SK-N-SH treated with all-trans-retinoic acid at 6 μM for 48 hours (cell line): ENCODE measurements around the gene B3GALT6.

Experiments
- ATAC-seq: fragments of 200-7000 bp; cut with Tn5 transposase; 3 replicates; pipeline ENCODE4 v1.9.1; 2020; ENCODE audit warnings: mild to moderate bottlenecking, moderate library complexity
- ARNTL ChIP-seq: fragments of 450-650 bp; formaldehyde crosslinking; IDR thresholded peaks from 2 replicates; pipeline ENCODE4 v1.5.0; 2020; ENCODE audit warnings: low read depth, mild to moderate bottlenecking, moderate library complexity, borderline replicate concordance
- BACH2 ChIP-seq: fragments of 250-450 bp; sonication (Bioruptor Pico); IDR thresholded peaks from 2 replicates; pipeline ENCODE4 v1.9.0; 2021; ENCODE audit warnings: mild to moderate bottlenecking, borderline replicate concordance
- CSDC2 ChIP-seq: fragments of 250-450 bp; sonication (Bioruptor Pico); IDR thresholded peaks from 2 replicates; pipeline ENCODE4 v1.5.0; 2020; ENCODE audit warnings: mild to moderate bottlenecking, moderate library complexity
- ESRRG ChIP-seq: fragments of 250-450 bp; sonication (Bioruptor Pico); IDR thresholded peaks from 2 replicates; pipeline ENCODE4 v1.6.1; 2021; ENCODE audit warnings: mild to moderate bottlenecking
- OSR1 ChIP-seq: fragments of 250-450 bp; sonication (Bioruptor Pico); IDR thresholded peaks from 2 replicates; pipeline ENCODE4 v1.8.0; 2022; ENCODE audit warnings: moderate library complexity, mild to moderate bottlenecking, inconsistent platforms
- RARB ChIP-seq: fragments of 250-450 bp; sonication (Bioruptor Pico); IDR thresholded peaks from 2 replicates; pipeline ENCODE4 v1.8.0; 2021; ENCODE audit warnings: mild to moderate bottlenecking, moderate library complexity
- SNAI2 ChIP-seq: fragments of 250-450 bp; sonication (Bioruptor Pico); IDR thresholded peaks from 2 replicates; pipeline ENCODE4 v1.5.0; 2020; ENCODE audit warnings: mild to moderate bottlenecking, moderate library complexity
- TCF4 ChIP-seq: fragments of 250-450 bp; sonication (Bioruptor Pico); IDR thresholded peaks from 2 replicates; pipeline ENCODE4 v1.8.0; 2021; ENCODE audit warnings: mild to moderate bottlenecking, moderate library complexity, borderline replicate concordance
- TOX ChIP-seq: fragments of 250-450 bp; sonication (Bioruptor Pico); IDR thresholded peaks from 2 replicates; pipeline ENCODE4 v1.8.0; 2021; ENCODE audit warnings: mild to moderate bottlenecking, moderate library complexity, borderline replicate concordance
- ZFP3 ChIP-seq: fragments of 250-450 bp; sonication (Bioruptor Pico); IDR thresholded peaks from 2 replicates; pipeline ENCODE4 v1.5.0; 2020; ENCODE audit warnings: mild to moderate bottlenecking, moderate library complexity
- ZFP30 ChIP-seq: fragments of 450-650 bp; formaldehyde crosslinking; IDR thresholded peaks from 2 replicates; pipeline ENCODE4 v1.5.0; 2022; ENCODE audit warnings: mild to moderate bottlenecking, moderate library complexity
- ZNF565 ChIP-seq: fragments of 450-650 bp; formaldehyde crosslinking; conservative IDR thresholded peaks from 2 replicates; pipeline ENCODE4 v1.5.0; 2020; ENCODE audit warnings: low read depth, mild to moderate bottlenecking, moderate library complexity
- ZNF70 ChIP-seq: fragments of 450-650 bp; formaldehyde crosslinking; IDR thresholded peaks from 2 replicates; pipeline ENCODE4 v1.5.0; 2020; ENCODE audit warnings: mild to moderate bottlenecking, moderate library complexity
- ZNF8 ChIP-seq: fragments of 450-650 bp; formaldehyde crosslinking; IDR thresholded peaks from 2 replicates; pipeline ENCODE4 v1.5.0; 2020; ENCODE audit warnings: mild to moderate bottlenecking, moderate library complexity
- TF ChIP-seq, protein P1 (sequence below): fragments of 250-450 bp; sonication (Bioruptor Pico); IDR thresholded peaks from 2 replicates; pipeline ENCODE4 v1.8.0; 2021; ENCODE audit warnings: low read depth, mild to moderate bottlenecking, moderate library complexity, borderline replicate concordance
- TF ChIP-seq, protein P2 (sequence below): fragments of 250-450 bp; sonication (Bioruptor Pico); IDR thresholded peaks from 2 replicates; pipeline ENCODE4 v1.5.1; 2020; ENCODE audit warnings: low read depth, mild to moderate bottlenecking, moderate library complexity
- TF ChIP-seq, protein P3 (sequence below): fragments of 250-450 bp; sonication (Bioruptor Pico); IDR thresholded peaks from 2 replicates; pipeline ENCODE4 v1.8.0; 2020; ENCODE audit warnings: mild to moderate bottlenecking, moderate library complexity, borderline replicate concordance
- TF ChIP-seq, protein P4 (sequence below): fragments of 250-450 bp; sonication (Bioruptor Pico); IDR thresholded peaks from 2 replicates; pipeline ENCODE4 v1.5.1; 2021; ENCODE audit warnings: mild to moderate bottlenecking, moderate library complexity
- TF ChIP-seq, protein P5 (sequence below): fragments of 250-450 bp; sonication (Bioruptor Pico); IDR thresholded peaks from 2 replicates; pipeline ENCODE4 v1.5.0; 2020; ENCODE audit warnings: mild to moderate bottlenecking, moderate library complexity

Gene B3GALT6

DNA sequence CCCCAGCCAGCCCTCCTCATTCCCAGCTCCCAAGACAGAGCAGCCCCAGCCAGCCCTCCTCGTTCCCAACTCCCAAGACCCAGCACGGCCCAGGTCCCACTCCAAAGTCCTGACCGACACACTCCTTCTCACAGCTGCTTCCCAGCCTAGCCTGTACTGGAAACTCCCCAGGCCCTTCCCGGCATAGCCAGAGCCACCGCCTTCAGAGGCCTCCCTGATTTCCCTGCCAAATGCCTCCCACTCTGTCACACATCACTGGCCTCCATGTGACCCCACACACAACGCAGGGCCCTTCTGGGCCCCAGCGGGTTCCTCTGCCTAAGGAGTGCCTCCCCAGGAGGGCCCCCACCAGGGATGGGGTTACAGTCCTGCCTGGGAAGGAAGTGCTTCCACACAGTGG lies 38.8 kb downstream of the B3GALT6 start:
- no peak for ATAC-seq

DNA sequence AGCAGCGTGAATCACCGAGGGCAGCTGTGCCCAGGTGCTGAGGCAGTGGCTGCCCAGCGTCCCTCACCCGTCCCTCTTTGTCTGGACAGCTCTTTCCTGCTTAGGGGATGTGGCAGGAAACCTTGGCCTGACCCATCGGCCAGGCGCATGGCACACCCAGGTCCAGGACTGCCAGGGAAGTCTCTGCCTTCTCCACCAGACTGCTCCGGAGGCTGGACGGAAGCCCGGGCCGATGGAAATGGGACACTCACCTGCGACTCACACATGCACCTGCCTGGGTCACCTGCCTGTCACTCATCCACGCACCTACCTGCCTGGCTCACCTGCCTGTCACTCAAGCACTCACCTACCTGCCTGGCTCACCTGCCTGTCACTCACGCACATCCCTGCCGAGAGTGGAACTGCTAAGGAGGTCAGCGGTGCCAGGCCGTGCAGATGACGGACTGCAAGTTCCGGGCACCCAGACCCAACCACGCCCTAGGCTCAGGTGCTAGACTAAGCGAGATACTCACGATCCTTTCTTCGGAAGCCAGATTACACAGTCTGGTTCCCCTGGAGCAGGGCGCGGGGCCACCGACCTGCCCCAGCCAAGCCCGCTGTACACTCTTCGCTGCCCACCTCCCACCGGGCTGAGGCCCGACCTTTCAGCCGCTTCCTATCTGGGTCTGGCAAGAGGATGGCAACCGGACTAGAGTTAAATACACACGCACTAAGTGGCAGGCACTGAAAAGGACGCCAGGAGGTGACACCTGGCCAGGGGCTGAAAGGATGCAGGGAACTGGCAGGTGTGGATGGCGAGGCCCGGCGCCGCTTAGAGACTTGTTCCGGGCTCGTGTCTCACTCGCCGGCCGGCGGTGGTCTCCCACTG lies 40.5 kb downstream of the B3GALT6 start:
- no peak for ATAC-seq
- TF ChIP-seq ESRRG (no peak), RARB (CRISPR knock-in tag) (no peak), ZNF70 (no peak), CSDC2 (CRISPR knock-in tag) (no peak), ZNF565 (CRISPR knock-in tag) (no peak), BACH2 (no peak), ZFP3 (CRISPR knock-in tag) (no peak), TOX (CRISPR knock-in tag) (no peak), SNAI2 (CRISPR knock-in tag) (no peak)
- TF ChIP-seq, protein P1, sequence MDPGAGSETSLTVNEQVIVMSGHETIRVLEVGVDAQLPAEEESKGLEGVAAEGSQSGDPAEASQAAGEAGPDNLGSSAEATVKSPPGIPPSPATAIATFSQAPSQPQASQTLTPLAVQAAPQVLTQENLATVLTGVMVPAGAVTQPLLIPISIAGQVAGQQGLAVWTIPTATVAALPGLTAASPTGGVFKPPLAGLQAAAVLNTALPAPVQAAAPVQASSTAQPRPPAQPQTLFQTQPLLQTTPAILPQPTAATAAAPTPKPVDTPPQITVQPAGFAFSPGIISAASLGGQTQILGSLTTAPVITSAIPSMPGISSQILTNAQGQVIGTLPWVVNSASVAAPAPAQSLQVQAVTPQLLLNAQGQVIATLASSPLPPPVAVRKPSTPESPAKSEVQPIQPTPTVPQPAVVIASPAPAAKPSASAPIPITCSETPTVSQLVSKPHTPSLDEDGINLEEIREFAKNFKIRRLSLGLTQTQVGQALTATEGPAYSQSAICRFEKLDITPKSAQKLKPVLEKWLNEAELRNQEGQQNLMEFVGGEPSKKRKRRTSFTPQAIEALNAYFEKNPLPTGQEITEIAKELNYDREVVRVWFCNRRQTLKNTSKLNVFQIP: no peak
- TF ChIP-seq, protein P2, sequence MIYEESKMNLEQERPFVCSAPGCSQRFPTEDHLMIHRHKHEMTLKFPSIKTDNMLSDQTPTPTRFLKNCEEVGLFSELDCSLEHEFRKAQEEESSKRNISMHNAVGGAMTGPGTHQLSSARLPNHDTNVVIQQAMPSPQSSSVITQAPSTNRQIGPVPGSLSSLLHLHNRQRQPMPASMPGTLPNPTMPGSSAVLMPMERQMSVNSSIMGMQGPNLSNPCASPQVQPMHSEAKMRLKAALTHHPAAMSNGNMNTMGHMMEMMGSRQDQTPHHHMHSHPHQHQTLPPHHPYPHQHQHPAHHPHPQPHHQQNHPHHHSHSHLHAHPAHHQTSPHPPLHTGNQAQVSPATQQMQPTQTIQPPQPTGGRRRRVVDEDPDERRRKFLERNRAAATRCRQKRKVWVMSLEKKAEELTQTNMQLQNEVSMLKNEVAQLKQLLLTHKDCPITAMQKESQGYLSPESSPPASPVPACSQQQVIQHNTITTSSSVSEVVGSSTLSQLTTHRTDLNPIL (CRISPR knock-in tag): no peak

More for the DNA sequence above, 38.8 kb downstream of the B3GALT6 start:
- no peak for TF ChIP-seq ZFP3 (CRISPR knock-in tag)
- TF ChIP-seq, protein P3, sequence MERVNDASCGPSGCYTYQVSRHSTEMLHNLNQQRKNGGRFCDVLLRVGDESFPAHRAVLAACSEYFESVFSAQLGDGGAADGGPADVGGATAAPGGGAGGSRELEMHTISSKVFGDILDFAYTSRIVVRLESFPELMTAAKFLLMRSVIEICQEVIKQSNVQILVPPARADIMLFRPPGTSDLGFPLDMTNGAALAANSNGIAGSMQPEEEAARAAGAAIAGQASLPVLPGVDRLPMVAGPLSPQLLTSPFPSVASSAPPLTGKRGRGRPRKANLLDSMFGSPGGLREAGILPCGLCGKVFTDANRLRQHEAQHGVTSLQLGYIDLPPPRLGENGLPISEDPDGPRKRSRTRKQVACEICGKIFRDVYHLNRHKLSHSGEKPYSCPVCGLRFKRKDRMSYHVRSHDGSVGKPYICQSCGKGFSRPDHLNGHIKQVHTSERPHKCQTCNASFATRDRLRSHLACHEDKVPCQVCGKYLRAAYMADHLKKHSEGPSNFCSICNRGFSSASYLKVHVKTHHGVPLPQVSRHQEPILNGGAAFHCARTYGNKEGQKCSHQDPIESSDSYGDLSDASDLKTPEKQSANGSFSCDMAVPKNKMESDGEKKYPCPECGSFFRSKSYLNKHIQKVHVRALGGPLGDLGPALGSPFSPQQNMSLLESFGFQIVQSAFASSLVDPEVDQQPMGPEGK: no peak
- no peak for TF ChIP-seq ZNF70
- TF ChIP-seq, protein P4, sequence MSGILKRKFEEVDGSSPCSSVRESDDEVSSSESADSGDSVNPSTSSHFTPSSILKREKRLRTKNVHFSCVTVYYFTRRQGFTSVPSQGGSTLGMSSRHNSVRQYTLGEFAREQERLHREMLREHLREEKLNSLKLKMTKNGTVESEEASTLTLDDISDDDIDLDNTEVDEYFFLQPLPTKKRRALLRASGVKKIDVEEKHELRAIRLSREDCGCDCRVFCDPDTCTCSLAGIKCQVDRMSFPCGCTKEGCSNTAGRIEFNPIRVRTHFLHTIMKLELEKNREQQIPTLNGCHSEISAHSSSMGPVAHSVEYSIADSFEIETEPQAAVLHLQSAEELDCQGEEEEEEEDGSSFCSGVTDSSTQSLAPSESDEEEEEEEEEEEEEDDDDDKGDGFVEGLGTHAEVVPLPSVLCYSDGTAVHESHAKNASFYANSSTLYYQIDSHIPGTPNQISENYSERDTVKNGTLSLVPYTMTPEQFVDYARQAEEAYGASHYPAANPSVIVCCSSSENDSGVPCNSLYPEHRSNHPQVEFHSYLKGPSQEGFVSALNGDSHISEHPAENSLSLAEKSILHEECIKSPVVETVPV: no peak
- TF ChIP-seq ZFP30 (CRISPR knock-in tag): no peak
- TF ChIP-seq, protein P2 (CRISPR knock-in tag): no peak
- no peak for TF ChIP-seq TOX (CRISPR knock-in tag)
- no peak for TF ChIP-seq ESRRG
- TF ChIP-seq ARNTL (CRISPR knock-in tag): no peak
- TF ChIP-seq BACH2: no peak
- TF ChIP-seq ZNF565 (CRISPR knock-in tag): no peak
- TF ChIP-seq, protein P5, sequence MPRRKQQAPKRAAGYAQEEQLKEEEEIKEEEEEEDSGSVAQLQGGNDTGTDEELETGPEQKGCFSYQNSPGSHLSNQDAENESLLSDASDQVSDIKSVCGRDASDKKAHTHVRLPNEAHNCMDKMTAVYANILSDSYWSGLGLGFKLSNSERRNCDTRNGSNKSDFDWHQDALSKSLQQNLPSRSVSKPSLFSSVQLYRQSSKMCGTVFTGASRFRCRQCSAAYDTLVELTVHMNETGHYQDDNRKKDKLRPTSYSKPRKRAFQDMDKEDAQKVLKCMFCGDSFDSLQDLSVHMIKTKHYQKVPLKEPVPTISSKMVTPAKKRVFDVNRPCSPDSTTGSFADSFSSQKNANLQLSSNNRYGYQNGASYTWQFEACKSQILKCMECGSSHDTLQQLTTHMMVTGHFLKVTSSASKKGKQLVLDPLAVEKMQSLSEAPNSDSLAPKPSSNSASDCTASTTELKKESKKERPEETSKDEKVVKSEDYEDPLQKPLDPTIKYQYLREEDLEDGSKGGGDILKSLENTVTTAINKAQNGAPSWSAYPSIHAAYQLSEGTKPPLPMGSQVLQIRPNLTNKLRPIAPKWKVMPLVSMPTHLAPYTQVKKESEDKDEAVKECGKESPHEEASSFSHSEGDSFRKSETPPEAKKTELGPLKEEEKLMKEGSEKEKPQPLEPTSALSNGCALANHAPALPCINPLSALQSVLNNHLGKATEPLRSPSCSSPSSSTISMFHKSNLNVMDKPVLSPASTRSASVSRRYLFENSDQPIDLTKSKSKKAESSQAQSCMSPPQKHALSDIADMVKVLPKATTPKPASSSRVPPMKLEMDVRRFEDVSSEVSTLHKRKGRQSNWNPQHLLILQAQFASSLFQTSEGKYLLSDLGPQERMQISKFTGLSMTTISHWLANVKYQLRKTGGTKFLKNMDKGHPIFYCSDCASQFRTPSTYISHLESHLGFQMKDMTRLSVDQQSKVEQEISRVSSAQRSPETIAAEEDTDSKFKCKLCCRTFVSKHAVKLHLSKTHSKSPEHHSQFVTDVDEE (CRISPR knock-in tag): no peak
- TF ChIP-seq ZNF8 (CRISPR knock-in tag): no peak
- TF ChIP-seq RARB (CRISPR knock-in tag): no peak
- no peak for TF ChIP-seq OSR1

DNA sequence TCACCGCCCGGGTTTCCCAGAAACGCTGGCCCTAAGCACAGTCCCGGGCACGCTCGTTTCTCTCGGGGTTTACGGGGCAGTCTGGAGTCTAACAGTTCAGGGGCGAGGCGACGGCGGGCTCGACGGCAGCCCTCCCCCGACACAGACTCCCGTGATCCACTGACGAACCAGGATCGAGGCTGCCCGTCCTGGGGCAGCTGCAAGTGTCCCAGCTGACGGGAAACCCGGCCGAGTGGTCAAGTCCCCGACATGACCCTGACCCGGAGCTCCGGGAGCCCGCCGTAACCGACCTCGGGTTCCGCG lies 41.1 kb downstream of the B3GALT6 start:
- TF ChIP-seq ARNTL (CRISPR knock-in tag) (no peak), ZNF70 (no peak), TCF4 (CRISPR knock-in tag) (no peak), OSR1 (no peak)
- TF ChIP-seq, protein P2 (CRISPR knock-in tag): no peak
- no peak for ATAC-seq
